Measurements from ENCODE around the gene KIF1B.
"Not testable (repeated sequence)": the region's sequence is repeated elsewhere in the genome, so short reads cannot be mapped to it uniquely, and the experiment has no call there.

KIF1B gene

GRCh38 chr1:10388387-10388715 is 178.0 kb downstream of the KIF1B start:
- DNase-seq = no peak

- no peak for DNase-seq
Observed at GRCh38 chr1:10389271-10389973, 179.1 kb downstream of the KIF1B start.

GRCh38 chr1:10396870-10397269 is 186.5 kb downstream of the KIF1B start:
- no peak for DNase-seq

- no peak for DNase-seq
Observed at GRCh38 chr1:10398278-10398733, 187.9 kb downstream of the KIF1B start.

GRCh38 chr1:10398734-10399443 is 188.5 kb downstream of the KIF1B start, which contains the start of gene PGD:
PGD (plus strand) TSS chr1:10399064; CDS start chr1:10399118, 54 bp downstream.
- peak; percentile 99 for DNase-seq

- peak in 1 of 2 donors; percentile 24 for DNase-seq
Observed at GRCh38 chr1:10399444-10399941, 189.1 kb downstream of the KIF1B start.

GRCh38 chr1:10400013-10400412 is 189.6 kb downstream of the KIF1B start:
- DNase-seq = no peak

GRCh38 chr1:10401281-10401680 is 190.9 kb downstream of the KIF1B start:
- DNase-seq = no peak

- no peak for DNase-seq
Observed at GRCh38 chr1:10402729-10403274, 192.4 kb downstream of the KIF1B start.

- no peak for DNase-seq
Observed at GRCh38 chr1:10407201-10407600, 196.8 kb downstream of the KIF1B start.

GRCh38 chr1:10415211-10415930 is 205.0 kb downstream of the KIF1B start:
- no peak for DNase-seq

GRCh38 chr1:10415967-10416366 is 205.6 kb downstream of the KIF1B start:
- not testable (repeated sequence) for DNase-seq

- not testable (repeated sequence) for DNase-seq
Observed at GRCh38 chr1:10418741-10419140, 208.4 kb downstream of the KIF1B start.

- no peak for DNase-seq
Observed at GRCh38 chr1:10419351-10419750, 209.0 kb downstream of the KIF1B start.

- no peak for DNase-seq
Observed at GRCh38 chr1:10421637-10422036, 211.3 kb downstream of the KIF1B start.

- DNase-seq = no peak
Observed at GRCh38 chr1:10424034-10424433, 213.7 kb downstream of the KIF1B start.

- DNase-seq = no peak
Observed at GRCh38 chr1:10424651-10425050, 214.3 kb downstream of the KIF1B start.

GRCh38 chr1:10425826-10426534 is 215.6 kb downstream of the KIF1B start:
- DNase-seq = not testable (repeated sequence)

GRCh38 chr1:10426535-10426848 is 216.1 kb downstream of the KIF1B start:
- not testable (repeated sequence) for DNase-seq

- DNase-seq = no peak
Observed at GRCh38 chr1:10428984-10429383, 218.6 kb downstream of the KIF1B start.

- DNase-seq = peak; percentile 16 to 25
Observed at GRCh38 chr1:10429868-10430215, 219.5 kb downstream of the KIF1B start.

GRCh38 chr1:10430216-10431069 is 220.1 kb downstream of the KIF1B start, which contains the start of gene CENPS:
CENPS (plus strand) TSS chr1:10430433; CDS start chr1:10430518, 85 bp downstream.
- peak; percentile 91 to 96 for DNase-seq

Measured in stimulated activated CD4-positive, alpha-beta T cell treated with anti-CD3 and anti-CD28 coated beads, Interleukin-2, amount 100 ng/mL, for 24 hours (primary cell).